GM12878 (cell line): ENCODE results near the gene NUFIP1. TPM values are rescaled to one million over a fixed set of nuclear protein-coding genes. Genes with fewer than 3 reads are reported as not detected.

Source experiments
- EP300 ChIP-seq, 2 experiments: fragments of 150-350 bp in 1 of 2; IDR thresholded peaks; 2 replicates each; pipeline ENCODE4 v1.6.1; 2011 to 2012; ENCODE audit warnings: low read depth in 2 of 2, low read length in 2 of 2, borderline replicate concordance in 1 of 2, improper control_type of control experiment in 1 of 2, inconsistent platforms in 1 of 2; ENCODE audit not compliant: control insufficient read depth in 1 of 2
- HDAC6 ChIP-seq: fragments of 200-600 bp; sonication (generic); IDR thresholded peaks from one replicate; pipeline ENCODE4 v1.8.0; 2017; ENCODE audit warnings: antibody characterized with exemption; ENCODE audit not compliant: unreplicated experiment
- HDGF ChIP-seq: fragments of 450-650 bp; IDR thresholded peaks from 2 replicates; pipeline ENCODE4 v1.6.1; 2016; ENCODE audit warnings: antibody characterized with exemption
- PML ChIP-seq: IDR thresholded peaks from 2 replicates; pipeline ENCODE4 v1.6.1; 2012; ENCODE audit warnings: low read length, inconsistent platforms
- TCF3 ChIP-seq: IDR thresholded peaks from 2 replicates; pipeline ENCODE4 v1.6.1; 2012; ENCODE audit warnings: low read depth, mild to moderate bottlenecking, low read length, borderline replicate concordance; ENCODE audit not compliant: insufficient read depth
- ZZZ3 ChIP-seq: IDR thresholded peaks from 2 replicates; pipeline ENCODE4 v1.6.1; 2011; ENCODE audit warnings: low read depth; ENCODE audit not compliant: control insufficient read depth, insufficient read length
- polyA plus RNA-seq, 11 experiments: library from polyadenylated mRNA; depleted of rRNA in 4 of 11; unstranded in 6 of 11; stranded (reverse) in 5 of 11; fragments of >200 nt; fragmentation: Nextera tagmentation in 4 of 11; fragmentation: Illumina TruSeq in 1 of 11; extraction: Ambion mirVana in 4 of 11; extraction: Trizol in 1 of 11; gene quantifications; 1 replicate in 1 of 11; 2 replicates in 10 of 11; pipeline versions ENCODE4 v1.2.1 to v1.2.3, GENCODE V29; 2011 to 2016; ENCODE audit warnings: inconsistent platforms in 2 of 11, missing spikeins in 2 of 11, low read depth in 1 of 11
- total RNA-seq, 4 experiments: library from RNA; depleted of rRNA in 3 of 4; stranded (reverse); fragments of >200 nt in 3 of 4; fragmentation: Illumina TruSeq in 1 of 4; extraction: Trizol in 1 of 4; gene quantifications; 2 replicates each; pipeline versions ENCODE4 v1.2.1 to v1.2.3, GENCODE V29; 2013 to 2021
- TF ChIP-seq, protein P1 (sequence below): fragments of 450-650 bp; IDR thresholded peaks from 2 replicates; pipeline ENCODE4 v1.6.1; 2017; ENCODE audit warnings: mild to moderate bottlenecking, moderate library complexity
- TF ChIP-seq, protein P2 (sequence below): fragments of 450-650 bp; IDR thresholded peaks from 2 replicates; pipeline ENCODE4 v1.6.1; 2017; ENCODE audit warnings: mild to moderate bottlenecking

The NUFIP1 gene
- total and polyA plus RNA-seq, 10 of the 15 experiments (the other 5 are each of a cell fraction or from before 2014, with no cell fraction given) = 2.5 to 11.2 (median 7.0) TPM

DNA sequence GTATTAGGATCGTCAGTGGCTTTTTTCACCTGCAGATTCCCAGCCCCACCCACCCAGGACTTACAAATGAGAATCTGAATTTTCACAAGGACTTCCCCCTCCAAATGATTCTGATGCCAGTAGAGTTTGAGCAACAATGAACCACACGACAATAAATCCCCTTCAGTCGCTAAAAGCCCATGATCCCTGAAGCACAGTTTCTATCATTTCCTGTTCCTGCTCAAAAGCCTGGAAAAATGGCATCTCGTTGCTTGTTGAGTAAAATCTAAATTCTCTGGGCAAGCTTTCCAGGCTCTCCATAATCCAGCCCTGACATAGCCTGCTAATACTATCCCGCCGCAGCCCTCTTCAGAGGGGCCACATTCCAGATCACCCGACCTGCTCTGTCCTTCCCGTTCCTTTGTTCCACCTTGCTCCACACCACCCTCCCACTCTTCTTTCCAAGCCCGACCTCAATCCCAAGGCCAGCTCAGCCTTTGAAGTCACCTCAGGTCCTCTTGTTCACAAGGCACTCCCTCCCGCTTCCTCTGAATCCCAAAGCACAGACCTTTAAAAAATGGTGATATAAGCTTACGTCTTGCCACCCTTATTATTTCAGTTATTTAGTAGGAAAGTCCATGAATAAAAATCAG is 67.9 kb downstream of the NUFIP1 start (continued):
- TF ChIP-seq, protein P1, sequence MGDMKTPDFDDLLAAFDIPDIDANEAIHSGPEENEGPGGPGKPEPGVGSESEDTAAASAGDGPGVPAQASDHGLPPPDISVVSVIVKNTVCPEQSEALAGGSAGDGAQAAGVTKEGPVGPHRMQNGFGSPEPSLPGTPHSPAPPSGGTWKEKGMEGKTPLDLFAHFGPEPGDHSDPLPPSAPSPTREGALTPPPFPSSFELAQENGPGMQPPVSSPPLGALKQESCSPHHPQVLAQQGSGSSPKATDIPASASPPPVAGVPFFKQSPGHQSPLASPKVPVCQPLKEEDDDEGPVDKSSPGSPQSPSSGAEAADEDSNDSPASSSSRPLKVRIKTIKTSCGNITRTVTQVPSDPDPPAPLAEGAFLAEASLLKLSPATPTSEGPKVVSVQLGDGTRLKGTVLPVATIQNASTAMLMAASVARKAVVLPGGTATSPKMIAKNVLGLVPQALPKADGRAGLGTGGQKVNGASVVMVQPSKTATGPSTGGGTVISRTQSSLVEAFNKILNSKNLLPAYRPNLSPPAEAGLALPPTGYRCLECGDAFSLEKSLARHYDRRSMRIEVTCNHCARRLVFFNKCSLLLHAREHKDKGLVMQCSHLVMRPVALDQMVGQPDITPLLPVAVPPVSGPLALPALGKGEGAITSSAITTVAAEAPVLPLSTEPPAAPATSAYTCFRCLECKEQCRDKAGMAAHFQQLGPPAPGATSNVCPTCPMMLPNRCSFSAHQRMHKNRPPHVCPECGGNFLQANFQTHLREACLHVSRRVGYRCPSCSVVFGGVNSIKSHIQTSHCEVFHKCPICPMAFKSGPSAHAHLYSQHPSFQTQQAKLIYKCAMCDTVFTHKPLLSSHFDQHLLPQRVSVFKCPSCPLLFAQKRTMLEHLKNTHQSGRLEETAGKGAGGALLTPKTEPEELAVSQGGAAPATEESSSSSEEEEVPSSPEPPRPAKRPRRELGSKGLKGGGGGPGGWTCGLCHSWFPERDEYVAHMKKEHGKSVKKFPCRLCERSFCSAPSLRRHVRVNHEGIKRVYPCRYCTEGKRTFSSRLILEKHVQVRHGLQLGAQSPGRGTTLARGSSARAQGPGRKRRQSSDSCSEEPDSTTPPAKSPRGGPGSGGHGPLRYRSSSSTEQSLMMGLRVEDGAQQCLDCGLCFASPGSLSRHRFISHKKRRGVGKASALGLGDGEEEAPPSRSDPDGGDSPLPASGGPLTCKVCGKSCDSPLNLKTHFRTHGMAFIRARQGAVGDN = no peak
- TF ChIP-seq HDAC6 (no peak), ZZZ3 (no peak), EP300 (IDR thresholded peaks at IDR 0.05; ENCODE audit: borderline replicate concordance in 1 of 2, control insufficient read depth in 1 of 2, low read depth in 2 of 2, low read length in 2 of 2) (no peak), PML (no peak), TCF3 (no peak), HDGF (no peak)
- TF ChIP-seq, protein P2, sequence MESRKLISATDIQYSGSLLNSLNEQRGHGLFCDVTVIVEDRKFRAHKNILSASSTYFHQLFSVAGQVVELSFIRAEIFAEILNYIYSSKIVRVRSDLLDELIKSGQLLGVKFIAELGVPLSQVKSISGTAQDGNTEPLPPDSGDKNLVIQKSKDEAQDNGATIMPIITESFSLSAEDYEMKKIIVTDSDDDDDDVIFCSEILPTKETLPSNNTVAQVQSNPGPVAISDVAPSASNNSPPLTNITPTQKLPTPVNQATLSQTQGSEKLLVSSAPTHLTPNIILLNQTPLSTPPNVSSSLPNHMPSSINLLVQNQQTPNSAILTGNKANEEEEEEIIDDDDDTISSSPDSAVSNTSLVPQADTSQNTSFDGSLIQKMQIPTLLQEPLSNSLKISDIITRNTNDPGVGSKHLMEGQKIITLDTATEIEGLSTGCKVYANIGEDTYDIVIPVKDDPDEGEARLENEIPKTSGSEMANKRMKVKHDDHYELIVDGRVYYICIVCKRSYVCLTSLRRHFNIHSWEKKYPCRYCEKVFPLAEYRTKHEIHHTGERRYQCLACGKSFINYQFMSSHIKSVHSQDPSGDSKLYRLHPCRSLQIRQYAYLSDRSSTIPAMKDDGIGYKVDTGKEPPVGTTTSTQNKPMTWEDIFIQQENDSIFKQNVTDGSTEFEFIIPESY = no peak
- TF ChIP-seq, all 136 proteins: peak for 0
